NCI-H446 treated with DMSO at 0.1 percent for 48 hours (cell line): ENCODE measurements around the gene MXD4.
"Not testable (repeated sequence)": the region's sequence is repeated elsewhere in the genome, so short reads cannot be mapped to it uniquely, and the experiment has no call there.

Experiments
- DNase-seq: peaks from one replicate; lab custom pipeline; 2025; lab: John Stamatoyannopoulos, UW

The MXD4 gene

DNA sequence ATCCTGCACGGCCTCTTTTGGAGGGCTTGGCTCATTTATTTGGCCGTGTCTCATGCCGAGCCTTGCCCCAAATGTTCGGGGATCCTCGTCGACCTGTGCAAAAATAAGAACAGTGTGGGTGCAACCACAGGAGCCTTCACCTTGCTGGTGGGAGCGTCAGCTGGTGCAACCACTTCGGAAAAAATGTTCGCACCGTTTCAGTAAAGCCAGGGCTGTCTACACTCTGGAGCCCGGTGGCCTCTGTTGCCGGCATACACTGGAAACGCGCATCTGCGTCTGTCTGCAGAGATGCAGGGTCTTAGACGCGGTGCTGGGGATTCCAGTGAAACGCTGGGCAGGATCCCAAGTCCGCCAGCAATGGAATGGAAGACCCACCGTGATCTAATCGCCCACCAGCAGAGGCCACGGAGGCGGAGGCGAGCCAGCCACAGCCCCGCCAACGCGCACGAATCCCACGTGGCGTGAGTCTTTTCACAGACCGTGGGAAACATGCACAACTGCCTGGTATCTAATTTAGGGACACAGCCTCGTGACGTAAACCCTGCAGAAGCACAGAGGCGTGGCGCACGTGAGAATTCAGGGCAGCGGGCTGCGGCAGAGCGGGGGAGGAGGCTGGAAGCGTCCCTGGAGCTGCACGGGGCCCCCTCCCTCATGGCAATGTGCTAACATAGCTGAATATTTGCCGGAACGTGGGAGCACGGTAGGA, 13.8 kb upstream of the MXD4 start:
- DNase-seq, result no peak

DNA sequence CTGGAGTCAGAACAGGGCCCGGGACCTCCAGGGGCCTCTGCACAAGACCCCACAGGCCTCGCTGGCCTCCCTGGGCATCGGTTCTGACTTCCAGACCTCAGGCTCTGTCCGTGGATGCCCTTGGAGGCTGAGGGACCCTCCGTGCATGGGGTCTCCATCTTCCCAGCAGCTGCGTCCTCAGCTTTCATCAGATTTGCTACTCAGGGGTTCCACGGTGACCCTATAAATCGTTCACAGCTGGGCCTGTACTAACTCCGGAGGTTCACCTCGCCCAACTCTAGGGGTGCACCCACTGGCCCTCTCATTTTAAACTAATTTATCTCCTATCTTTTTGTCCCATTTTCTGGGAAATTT, 13.1 kb upstream of the MXD4 start:
- DNase-seq, result not testable (repeated sequence)

DNA sequence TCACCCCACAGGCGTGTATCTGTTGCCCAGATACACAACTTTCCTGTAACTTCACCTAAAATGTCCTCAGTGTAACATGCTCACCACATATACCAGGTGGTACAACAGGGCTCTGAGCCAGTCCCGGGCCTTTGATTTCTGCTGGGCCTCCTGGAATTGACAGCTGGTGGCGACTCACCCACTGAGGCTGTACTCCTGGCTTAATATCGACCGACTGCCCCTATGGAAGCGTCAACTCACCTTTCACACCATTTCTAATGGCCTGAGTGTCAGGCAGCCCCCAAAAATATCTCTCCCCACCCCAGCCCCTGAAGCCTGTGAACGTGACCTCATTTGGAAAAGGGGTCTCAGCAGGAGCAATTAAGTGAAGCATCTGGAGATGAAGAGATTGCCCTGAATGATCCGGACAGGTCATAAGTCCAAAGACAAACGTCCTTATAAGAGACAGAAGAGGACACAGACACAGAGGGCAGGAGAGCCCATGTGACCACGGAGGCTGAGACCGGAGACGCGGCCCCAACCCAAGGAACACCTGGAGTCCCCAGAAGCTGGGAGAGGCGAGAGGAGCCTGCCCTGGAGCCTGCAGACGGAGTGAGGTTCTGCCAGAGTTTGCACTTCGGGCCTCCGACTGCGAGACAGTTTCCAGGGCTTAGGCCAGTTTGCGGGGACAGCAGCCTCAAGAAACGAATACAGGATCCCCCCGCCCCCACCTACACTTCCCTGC, 12.6 kb upstream of the MXD4 start:
- no peak for DNase-seq

DNA sequence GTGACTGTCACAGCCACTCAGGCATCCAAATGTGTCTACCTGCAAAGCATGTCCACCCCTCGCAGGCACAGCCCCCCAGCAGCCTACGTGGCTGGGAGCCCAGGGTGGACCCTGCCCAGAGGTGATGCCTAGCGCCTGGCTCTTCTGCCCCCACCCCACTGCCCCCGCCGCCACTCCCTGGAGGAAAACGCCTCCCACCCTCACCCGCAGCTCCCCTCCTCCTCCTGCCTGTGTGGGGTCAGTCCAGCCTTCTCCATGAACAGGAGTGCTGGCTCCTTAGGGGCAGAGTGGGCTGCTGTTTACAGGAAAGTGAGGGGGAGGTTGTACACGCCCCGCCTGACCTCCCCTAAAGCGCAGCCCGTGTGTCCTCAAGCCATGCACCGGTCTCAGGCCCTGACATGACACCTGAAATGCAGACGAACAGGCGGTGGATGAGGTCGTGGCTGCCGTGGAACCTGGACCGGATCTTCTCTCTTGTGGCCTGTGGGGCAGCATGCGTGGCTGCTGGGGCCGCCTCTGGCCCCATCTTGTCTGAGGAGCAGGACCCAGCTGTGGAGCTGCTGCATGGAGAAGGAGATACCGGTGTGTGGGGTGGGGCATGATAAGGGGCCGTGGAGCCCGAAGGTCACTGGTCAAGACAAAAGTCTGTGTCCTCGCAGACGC, 11.9 kb upstream of the MXD4 start:
- no peak for DNase-seq

DNA sequence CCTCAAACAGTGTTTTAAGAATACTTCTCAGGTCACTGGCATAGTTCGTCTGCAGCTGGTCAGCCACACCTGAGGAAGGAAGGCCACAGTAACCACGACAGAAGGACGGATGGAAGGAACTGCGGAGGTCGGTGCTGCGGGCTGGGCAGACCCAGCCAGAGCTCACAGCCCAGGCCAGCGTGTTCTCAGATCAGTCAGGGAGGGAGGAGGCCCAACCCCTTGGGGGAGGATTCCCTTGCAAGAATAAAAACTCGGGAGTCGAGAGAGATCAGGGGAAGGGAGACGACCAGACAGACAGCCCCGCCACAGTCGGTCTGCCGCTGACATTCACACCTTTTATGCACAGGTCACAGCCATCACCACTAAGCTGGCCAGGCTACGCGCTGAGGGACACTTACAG, 11.3 kb upstream of the MXD4 start:
- DNase-seq, result no peak

DNA sequence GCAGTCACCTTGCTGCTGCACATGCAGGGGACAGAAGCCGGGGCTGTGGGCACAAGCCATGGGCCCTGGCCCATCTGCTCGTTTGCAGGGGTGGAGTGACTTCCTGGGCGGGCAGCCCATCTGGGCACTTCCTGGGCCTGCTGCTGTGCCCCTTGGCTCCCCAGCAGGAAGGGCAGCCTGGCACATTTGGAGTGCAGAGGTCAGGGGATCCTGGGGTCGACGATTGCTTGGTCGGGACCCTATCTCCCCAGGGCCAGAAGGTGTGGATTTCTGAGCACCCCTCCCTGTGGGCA, 10.9 kb upstream of the MXD4 start:
- no peak for DNase-seq

DNA sequence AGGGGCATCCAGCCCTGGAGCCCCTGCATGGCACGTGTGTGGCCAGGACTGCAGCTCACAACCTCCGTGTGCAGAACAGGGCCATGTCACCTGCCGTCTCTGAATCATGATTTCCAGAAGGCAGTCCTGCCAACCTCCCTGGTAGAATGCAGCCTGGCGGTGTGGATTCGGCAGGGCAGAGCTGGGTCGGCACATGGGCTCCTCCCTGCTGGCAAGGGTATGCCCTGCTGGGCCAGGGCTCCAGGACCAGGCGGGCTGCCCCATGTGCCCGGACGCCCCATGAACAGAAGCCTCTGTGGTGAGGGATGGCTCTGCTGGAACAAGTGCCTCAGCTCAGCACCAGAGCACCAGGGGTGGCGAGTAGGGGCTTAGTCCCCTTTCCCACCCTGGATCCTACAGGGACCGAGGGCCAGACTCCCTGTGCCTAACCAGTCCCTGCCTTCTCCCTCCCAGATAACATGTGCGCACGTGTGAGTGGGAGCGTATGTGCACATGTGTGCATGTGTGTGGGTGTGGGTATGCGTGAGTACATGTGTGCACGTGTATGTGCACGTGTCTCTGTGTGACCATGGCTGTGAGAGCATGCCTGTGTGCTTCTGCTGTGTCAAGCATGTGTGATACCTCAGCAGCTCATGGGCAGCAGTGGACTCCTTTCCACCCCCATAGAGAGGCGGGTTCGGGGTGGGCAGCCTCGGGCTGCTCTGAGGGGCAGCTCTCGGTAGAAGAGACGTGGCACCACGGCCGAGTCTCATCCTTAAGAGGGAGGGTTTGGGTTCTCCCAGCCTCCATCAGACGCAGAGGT, 10.3 kb upstream of the MXD4 start:
- DNase-seq, result no peak

DNA sequence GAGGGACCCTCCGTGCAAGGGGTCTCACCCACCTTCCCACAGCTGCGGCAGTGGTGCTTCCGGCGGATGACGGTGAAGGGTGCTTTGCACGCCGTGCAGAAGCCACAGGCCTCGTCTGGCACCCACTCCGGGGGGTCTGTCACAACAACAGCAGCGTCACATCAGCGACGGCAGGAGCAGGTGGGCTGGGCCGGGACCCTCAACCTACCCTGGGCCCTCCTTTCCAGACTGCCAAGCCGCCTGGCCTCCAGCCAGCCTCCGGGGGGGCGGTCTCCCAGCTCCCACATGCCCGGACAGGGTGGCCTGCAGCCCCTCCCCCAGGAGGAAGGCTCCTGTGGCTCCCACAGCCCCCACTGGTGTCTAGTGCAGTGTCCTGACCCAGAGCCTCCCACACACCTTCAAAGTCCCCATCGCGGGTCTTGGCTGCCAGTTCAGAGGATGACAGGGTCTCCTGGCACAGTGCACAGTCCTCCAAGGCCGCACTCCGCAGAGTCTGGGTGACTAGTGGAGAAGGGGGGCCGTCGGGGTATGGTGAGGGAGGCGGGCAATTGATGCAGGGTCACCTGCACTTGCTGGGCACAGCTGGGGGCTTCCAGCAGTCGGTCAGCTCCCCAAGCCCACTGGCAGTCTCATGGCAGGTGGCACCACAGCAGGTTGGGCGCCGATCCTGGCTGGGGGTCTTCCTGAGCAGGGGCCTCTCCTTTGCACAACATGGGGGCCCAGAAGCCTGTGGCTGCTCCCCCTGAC, 9.5 kb upstream of the MXD4 start:
- no peak for DNase-seq

DNA sequence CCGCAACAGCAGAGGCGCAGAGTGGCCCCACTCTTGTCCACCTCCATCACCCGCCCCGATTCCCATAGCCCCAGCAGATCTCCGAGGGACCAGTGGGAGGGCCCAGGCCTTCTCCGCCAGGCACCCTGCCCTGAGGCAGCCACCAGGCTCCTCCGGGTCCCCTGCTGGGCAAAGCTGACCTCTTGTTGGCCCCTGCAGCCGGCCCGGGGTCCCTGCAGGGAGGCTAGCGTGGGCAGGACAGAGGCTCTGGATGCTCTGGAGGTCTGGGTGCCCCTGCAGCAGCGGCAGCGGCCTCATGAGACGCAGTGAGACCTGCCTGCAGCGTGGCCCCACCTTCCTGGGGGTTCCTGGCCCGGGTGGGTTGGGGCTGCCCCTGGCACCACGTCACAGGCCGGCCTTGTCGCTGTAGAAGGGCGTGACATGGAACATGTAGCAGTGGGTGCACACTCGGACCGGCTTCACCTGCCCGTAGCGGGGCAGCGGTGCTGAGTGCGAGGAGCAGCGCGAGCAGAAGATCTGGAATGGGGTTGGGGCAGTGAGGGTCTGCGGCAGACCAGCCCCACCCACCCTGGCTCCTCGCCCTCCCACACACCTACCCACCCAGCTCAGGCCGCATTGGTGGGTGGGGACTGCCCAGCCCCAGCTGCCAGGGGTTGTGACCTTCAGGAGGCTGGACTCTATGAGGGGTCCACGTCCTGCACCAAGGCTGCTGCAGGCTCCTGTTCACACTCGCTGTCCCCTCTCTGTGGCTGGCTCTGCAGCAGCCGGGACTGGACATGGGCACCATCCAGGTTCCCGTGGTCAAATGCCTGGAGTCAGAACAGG, 8.6 kb upstream of the MXD4 start:
- no peak for DNase-seq

DNA sequence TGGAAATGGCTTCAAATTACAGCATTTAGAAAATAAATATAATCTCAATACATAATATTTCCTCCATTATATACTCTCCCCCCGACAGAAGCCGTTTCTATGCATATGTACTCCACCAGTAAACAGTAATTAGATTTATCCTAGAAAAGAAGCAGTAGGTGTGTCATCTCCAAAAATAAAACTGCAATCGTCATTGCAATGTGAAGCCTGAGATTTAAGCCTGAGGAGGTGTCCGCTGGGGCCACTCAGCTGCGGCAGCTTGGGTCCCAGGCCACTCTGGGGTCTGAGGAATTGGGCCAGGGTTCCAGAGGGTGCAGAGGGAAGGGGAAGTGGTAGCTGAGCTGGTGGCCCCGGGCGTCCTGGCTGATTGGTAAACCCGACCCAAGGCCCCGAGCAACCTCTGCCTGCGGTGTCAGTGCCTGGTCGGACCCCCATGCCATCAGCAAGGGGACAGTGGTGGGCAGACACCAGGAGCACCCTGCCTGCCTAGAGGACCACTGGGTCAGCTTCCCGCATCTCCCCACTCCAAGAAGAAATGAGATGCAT, 7.8 kb upstream of the MXD4 start:
- DNase-seq, result no peak

DNA sequence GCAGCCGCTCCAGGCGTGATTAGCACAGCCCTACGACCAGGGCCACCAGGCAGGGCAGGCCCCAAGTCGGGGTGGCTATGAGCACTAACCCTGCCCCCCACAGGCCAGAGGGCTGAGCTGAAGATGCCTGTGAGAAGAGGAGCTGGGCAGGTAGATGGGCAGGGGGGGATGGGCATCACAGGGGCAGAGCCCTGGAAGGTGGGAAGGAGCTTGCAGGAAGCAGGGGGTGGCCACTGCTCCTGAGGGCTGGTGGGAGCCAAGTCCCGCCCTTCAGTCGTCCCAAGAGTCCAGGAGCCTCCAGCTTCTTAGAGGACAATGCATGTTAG, 7.3 kb upstream of the MXD4 start:
- DNase-seq, result no peak

DNA sequence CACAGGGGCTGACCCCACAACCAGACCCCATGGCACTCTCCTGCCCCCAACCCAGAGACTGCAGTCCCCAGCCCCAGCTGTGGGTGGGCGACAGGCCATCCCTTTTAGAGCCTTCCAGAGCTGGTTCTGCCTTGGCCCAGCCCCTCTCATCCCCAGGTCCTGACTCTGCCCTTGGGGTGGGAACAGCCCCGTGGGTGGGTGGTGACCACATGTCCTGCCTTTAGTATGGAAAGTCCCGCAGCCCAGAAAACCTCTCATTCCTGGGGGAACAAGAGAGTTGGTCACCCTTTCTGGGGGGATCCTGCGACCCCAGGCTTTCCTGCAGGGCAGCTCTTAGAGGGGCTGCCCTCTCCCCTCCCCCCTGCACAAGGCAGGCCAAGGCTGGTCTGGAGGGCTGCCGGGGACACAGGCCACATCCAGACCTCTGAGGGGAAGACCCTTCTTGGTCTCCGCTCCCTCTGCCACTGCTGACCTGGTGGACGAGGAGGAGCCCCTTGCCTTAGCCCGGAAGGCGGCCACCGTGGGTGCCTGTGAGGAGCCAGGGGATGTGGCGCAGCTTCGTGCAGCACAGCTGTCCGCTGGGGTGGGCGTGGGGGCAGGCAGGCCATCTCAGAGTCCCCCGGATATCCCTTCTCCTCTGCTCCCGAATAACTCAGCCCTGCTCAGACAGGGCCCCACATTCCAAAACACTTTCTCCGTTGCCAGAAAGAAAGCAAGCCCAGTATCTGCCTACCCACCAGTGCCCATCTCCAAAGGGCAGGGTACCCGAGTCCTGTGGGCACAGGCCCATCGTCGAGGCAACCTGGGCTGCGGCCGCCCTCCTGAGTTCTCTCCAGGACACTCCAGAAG, 6.7 kb upstream of the MXD4 start:
- no peak for DNase-seq

DNA sequence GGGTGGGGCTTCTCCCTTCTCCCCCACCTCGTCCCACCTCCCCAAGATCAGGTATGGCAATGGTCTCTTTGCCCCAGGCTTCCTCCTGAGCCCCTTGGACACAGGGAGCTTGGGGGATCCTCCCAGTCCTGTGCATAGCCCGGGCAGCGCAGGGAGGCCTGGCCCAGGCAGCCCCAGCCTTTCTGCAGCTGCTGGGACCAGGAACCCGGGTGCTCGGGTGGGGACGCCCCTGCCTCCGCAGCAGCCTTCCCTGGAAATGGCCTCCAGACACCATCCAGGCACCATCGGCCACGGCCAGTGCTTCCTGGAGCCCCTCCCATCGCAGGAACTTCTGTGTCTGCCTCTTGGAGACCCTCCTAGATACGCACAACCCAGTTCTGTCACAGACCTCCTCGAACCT, 5.9 kb upstream of the MXD4 start:
- DNase-seq, result no peak

DNA sequence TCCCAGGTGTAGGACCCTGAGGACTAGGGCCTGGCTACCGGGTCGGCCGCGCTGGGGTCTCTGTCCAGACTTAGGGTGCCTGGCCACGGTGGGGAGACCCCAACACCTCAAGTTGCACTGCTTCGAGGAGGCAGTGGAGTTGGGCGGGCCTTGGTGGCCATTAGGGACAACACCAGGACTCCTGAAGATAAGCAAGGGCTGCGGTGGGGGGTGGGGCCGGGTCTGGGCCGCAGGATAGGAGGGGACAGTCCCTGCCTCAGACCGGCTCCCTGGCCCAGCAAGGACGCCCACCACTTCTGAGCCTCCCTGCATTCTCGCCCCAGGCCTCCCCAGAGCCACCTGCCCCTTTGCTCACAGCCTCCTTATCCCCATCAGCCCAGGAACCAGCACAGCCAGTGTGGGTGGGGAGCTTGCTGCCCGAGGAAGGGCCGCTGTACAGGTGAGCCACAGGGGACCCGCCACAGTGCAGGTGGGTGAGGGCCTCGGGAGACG, 5.5 kb upstream of the MXD4 start:
- no peak for DNase-seq

DNA sequence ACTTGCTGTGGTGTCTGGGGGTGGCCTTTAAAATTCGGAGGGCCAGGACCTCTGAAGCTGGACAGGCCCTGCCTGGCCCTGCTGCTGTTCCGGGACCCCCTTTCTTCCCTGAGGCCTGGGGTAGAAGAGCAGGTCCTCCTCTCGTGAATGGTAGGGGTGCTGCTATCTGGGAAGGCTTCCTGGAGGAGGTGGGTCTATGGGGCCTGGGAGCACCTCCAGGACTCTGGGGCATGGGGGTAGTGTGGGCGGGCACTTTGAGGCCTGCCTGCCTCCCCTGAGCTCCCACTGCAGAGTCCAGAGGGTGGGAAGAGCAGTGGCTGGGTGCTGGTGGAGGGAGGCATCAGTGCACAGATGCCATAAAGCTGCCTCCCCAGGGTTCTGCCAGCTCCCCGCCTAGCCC, 4.9 kb upstream of the MXD4 start:
- DNase-seq, result no peak

DNA sequence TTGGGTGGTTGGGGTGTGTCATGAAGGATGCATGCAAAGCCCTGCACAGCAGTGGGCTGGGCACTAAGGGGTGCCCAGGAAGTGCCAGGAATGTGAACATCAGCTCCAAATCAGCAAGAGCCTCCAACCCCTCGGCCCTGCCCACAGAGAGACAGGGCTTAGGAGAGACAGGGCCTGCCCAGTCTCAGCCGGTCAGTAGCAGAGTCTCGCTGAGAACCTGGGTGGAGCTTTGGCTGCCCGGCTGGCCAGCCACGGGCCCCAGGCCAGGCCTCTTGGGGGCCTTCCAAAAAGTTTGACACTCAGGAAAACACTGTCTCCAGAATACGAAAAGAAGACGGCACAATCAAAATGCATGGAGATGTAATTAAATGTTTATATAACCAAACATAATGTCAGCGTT, 4.3 kb upstream of the MXD4 start:
- DNase-seq, result no peak

DNA sequence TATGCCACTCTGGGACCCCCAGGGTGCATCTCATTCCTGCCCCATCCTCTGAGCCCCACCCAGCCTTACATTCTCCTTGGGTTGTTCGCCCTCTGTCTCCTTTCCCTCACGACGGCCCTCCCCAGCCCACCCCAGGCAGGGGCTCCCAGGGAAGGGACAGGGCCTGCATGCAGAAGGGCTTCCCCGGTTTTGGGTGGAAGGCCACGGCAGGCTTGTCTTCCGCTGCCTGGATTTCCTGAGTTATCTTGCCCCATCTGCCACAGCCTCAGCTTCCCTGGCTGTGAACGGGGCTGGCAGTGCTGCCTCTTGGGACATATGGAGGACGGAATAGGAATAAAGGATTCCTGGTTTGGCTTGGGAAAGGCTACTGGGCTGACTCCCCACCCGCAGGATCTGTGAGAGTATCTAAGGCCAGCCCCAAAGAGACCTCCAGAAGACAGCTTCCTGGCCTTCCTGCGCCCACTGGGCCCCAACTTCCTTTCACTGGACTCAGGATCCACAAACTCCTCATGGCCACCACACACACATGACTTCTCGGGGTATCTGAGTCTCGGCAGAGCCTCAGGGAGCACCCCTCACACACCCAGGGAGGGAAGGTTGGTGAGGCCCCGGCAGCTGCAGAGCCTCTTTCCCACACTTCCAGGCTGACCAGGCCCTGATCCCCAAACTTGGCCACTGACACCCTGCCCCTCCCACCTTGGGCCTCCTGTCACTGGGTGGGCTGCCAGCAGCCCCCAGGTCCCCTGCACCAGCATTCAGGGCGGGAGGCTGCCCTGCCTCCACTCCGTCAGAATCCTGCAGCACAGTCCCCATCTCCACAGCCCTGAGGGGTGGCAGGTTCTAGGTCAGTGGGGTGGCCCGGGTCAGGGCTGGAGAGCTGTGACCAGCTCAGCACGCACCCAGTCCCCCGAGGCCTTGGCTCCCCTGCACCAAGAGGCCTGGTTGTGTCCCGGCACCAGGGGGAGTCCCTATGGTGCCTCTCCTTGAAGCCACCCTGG, 3.5 kb upstream of the MXD4 start:
- no peak for DNase-seq

DNA sequence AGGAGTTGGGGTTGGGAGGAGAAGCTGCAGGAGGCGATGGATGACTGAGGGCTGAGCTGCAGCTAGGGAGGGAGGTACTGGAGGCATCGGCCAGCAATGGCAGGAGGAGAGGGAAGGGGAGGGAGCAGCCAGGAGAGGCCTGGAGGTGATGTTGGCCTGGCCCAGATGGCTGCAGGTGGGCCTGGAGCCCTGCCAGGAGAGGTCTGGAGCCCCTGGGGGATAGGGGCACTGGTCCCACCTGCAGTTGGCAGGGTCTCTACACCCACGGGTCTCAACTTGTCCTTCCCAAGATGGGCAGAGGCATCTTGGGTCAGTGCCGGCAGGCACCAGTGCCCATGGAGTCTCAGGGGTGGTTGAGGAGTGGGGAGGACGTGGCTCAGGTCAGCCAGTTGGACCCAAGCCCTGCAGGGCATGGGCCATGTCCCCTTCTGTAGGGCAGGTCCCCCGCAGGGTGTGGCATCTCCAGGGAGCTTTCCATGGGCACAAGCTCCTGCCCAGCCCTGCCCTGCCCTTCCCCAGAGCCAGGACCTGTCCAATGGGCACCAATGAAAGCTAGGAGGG, 2.7 kb upstream of the MXD4 start:
- DNase-seq, result no peak
